ENCODE measurements around the gene SLAIN1. TPM values are rescaled to one million over a fixed set of nuclear protein-coding genes. Genes with fewer than 3 reads are reported as not detected.

SLAIN1 gene
- total and polyA plus RNA-seq, 2 of the 4 experiments (the other 2 are of a cell fraction) = 0.29 to 0.36 TPM

DNA sequence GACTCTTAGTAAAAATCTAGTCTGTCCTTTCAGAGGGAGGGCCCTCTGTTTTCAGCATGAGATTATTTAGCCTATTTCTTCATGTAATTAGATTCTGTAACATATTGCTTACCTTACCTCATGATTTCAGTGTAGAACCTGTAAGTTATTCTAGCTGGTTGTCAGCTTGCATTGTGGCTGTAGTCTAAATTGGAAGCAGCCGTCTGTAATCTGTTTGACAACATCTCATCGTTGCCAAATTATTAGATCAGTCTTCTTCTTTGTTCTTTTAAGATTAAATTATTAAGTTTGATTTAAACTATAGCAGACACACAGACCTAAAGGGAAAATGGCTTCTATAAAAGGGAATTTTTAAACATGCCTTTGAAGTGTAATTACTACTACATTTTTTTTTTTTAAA lies 34.8 kb downstream of the SLAIN1 start:
- Histone ChIP-seq H3K56ac (ENCODE audit: extremely low read depth, insufficient read depth, low read length) (no peak overlapping the region), H3K9ac (ENCODE audit: low read depth, low read length) (no peak overlapping the region), H3K23ac (ENCODE audit: low read depth, low read length) (no peak overlapping the region), H4K5ac (ENCODE audit: low read depth, low read length) (no peak overlapping the region), H2BK15ac (ENCODE audit: low read depth, low read length) (no peak overlapping the region), H3K4ac (ENCODE audit: low read depth, low read length) (no peak overlapping the region), H3K4me2 (ENCODE audit: low read depth, low read length) (no peak overlapping the region), H3K4me1 (ENCODE audit: control insufficient read depth, insufficient read depth, low read length) (no peaks in the 10 kb centered on the region), H2BK5ac (ENCODE audit: low read depth, low read length, poor library complexity, severe bottlenecking) (no peak overlapping the region), H2BK120ac (ENCODE audit: low read depth, low read length) (no peak overlapping the region), H3K14ac (replicated peaks; ENCODE audit: low read depth, low read length) (no peak overlapping the region), H4K8ac (ENCODE audit: low read depth in 2 of 2, low read length in 2 of 2) (no peak overlapping the region), H3K9me3 (ENCODE audit: control insufficient read depth, insufficient read depth, low read length) (no peaks in the 10 kb centered on the region), H3K27me3 (ENCODE audit: control insufficient read depth, insufficient read depth, low read length) (no peaks in the 10 kb centered on the region), H4K91ac (ENCODE audit: insufficient read depth, low read depth, low read length) (no peak overlapping the region), H3K27ac (ENCODE audit: insufficient read depth, low read length) (no peak overlapping the region), H3K36me3 (ENCODE audit: control insufficient read depth, insufficient read depth, low read length) (no peaks in the 10 kb centered on the region), H2AK9ac (replicated peaks; ENCODE audit: low read depth, low read length, poor library complexity) (no peak overlapping the region), H2AK5ac (ENCODE audit: low read depth, low read length) (no peak overlapping the region), H2BK20ac (ENCODE audit: low read depth, low read length) (no peak overlapping the region), H3K4me3 (ENCODE audit: insufficient read depth, low read depth, low read length) (no peak overlapping the region), H4K20me1 (ENCODE audit: insufficient read depth, low read length) (no peaks in the 10 kb centered on the region), H3K9me1 (ENCODE audit: insufficient read depth, low read length) (no peaks in the 10 kb centered on the region), H3K79me1 (ENCODE audit: low read depth in 1 of 2, low read length in 2 of 2) (no peaks in the 10 kb centered on the region), H3K18ac (ENCODE audit: low read depth, low read length) (no peak overlapping the region), H2AFZ (replicated peaks; ENCODE audit: low read length, poor library complexity) (no peak overlapping the region)
- WGBS, 2 experiments (ENCODE audit: extremely low coverage in 2 of 2, insufficient read length in 1 of 2) = no CpG with 5 or more reads among the region's 2 CpGs
- no peak for ATAC-seq (ENCODE audit: low read depth)
- dilution Hi-C loops (cut with HindIII; ENCODE audit: low sequenced_read_pairs, unreplicated experiment) = no loop called here
- intact Hi-C loops (cut with micrococcal nuclease) = no loop called here
- no peak for DNase-seq
- TF ChIP-seq, protein P1, sequence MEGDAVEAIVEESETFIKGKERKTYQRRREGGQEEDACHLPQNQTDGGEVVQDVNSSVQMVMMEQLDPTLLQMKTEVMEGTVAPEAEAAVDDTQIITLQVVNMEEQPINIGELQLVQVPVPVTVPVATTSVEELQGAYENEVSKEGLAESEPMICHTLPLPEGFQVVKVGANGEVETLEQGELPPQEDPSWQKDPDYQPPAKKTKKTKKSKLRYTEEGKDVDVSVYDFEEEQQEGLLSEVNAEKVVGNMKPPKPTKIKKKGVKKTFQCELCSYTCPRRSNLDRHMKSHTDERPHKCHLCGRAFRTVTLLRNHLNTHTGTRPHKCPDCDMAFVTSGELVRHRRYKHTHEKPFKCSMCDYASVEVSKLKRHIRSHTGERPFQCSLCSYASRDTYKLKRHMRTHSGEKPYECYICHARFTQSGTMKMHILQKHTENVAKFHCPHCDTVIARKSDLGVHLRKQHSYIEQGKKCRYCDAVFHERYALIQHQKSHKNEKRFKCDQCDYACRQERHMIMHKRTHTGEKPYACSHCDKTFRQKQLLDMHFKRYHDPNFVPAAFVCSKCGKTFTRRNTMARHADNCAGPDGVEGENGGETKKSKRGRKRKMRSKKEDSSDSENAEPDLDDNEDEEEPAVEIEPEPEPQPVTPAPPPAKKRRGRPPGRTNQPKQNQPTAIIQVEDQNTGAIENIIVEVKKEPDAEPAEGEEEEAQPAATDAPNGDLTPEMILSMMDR (conservative IDR thresholded peaks at IDR 0.05; ENCODE audit: low read depth, low read length) = no peak
- TF ChIP-seq SMC3 (IDR thresholded peaks at IDR 0.05; ENCODE audit: low read depth, low read length) (no peak), POLR2A (IDR thresholded peaks at IDR 0.05; ENCODE audit: low read depth, low read length) (no peak), MAFK (IDR thresholded peaks at IDR 0.05; ENCODE audit: low read depth, low read length) (no peak), RCOR1 (IDR thresholded peaks at IDR 0.05; ENCODE audit: insufficient replicate concordance, low read length) (no peak), MXI1 (IDR thresholded peaks at IDR 0.05; ENCODE audit: borderline replicate concordance, low read depth, low read length) (no peak), RAD21 (IDR thresholded peaks at IDR 0.05; ENCODE audit: low read length) (no peak), FOS (IDR thresholded peaks at IDR 0.05; ENCODE audit: low read depth, low read length) (no peak), MAZ (IDR thresholded peaks at IDR 0.05; ENCODE audit: borderline replicate concordance, low read depth, low read length) (no peak), RFX5 (IDR thresholded peaks at IDR 0.05; ENCODE audit: low read depth, low read length) (no peak), BHLHE40 (IDR thresholded peaks at IDR 0.05; ENCODE audit: low read depth, low read length) (no peak), CHD1 (IDR thresholded peaks at IDR 0.05; ENCODE audit: low read depth, low read length) (no peak), NFE2L2 (IDR thresholded peaks at IDR 0.05; ENCODE audit: low read depth, low read length) (no peak)
- TF ChIP-seq, protein P2, sequence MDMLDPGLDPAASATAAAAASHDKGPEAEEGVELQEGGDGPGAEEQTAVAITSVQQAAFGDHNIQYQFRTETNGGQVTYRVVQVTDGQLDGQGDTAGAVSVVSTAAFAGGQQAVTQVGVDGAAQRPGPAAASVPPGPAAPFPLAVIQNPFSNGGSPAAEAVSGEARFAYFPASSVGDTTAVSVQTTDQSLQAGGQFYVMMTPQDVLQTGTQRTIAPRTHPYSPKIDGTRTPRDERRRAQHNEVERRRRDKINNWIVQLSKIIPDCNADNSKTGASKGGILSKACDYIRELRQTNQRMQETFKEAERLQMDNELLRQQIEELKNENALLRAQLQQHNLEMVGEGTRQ (IDR thresholded peaks at IDR 0.05; ENCODE audit: low read depth, low read length) = no peak
- TF ChIP-seq, protein P3, sequence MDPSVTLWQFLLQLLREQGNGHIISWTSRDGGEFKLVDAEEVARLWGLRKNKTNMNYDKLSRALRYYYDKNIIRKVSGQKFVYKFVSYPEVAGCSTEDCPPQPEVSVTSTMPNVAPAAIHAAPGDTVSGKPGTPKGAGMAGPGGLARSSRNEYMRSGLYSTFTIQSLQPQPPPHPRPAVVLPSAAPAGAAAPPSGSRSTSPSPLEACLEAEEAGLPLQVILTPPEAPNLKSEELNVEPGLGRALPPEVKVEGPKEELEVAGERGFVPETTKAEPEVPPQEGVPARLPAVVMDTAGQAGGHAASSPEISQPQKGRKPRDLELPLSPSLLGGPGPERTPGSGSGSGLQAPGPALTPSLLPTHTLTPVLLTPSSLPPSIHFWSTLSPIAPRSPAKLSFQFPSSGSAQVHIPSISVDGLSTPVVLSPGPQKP (IDR thresholded peaks at IDR 0.05; ENCODE audit: borderline replicate concordance, low read depth, low read length) = no peak
- ChIA-PET POLR2A (ENCODE audit: unreplicated experiment) (no interaction called here), CTCF (no interaction called here)
- BruUV-seq (replicated peaks) = no TSS peak
- in situ Hi-C loops (cut with MboI; ENCODE audit: low sequenced_read_pairs) = no loop called here
